ENCODE data around the gene MEGF10.

MEGF10 gene

GRCh38 chr5:127417528-127417927, 126.9 kb downstream of the MEGF10 start:
- DNase-seq = no peak

GRCh38 chr5:127418367-127418766, 127.8 kb downstream of the MEGF10 start:
- DNase-seq = no peak

- no peak for DNase-seq
Measured at GRCh38 chr5:127418974-127419682, 128.5 kb downstream of the MEGF10 start.

- DNase-seq = no peak
Measured at GRCh38 chr5:127419683-127420257, 129.2 kb downstream of the MEGF10 start.

GRCh38 chr5:127420758-127421157, 130.2 kb downstream of the MEGF10 start:
- DNase-seq = no peak

GRCh38 chr5:127421471-127421870, 130.9 kb downstream of the MEGF10 start:
- no peak for DNase-seq

GRCh38 chr5:127423173-127423798, 132.7 kb downstream of the MEGF10 start:
- DNase-seq = no peak

- DNase-seq = no peak
Measured at GRCh38 chr5:127425037-127425436, 134.4 kb downstream of the MEGF10 start.

GRCh38 chr5:127425868-127426267, 135.3 kb downstream of the MEGF10 start:
- DNase-seq = no peak

GRCh38 chr5:127426661-127427060, 136.1 kb downstream of the MEGF10 start:
- no peak for DNase-seq

- no peak for DNase-seq
Measured at GRCh38 chr5:127428276-127428675, 137.7 kb downstream of the MEGF10 start.

- no peak for DNase-seq
Measured at GRCh38 chr5:127428748-127429147, 138.2 kb downstream of the MEGF10 start.

GRCh38 chr5:127429928-127430327, 139.3 kb downstream of the MEGF10 start:
- no peak for DNase-seq

- no peak for DNase-seq
Measured at GRCh38 chr5:127430627-127431026, 140.0 kb downstream of the MEGF10 start.

- DNase-seq = no peak
Measured at GRCh38 chr5:127431977-127432585, 141.5 kb downstream of the MEGF10 start.

- no peak for DNase-seq
Measured at GRCh38 chr5:127433526-127433925, 142.9 kb downstream of the MEGF10 start.

GRCh38 chr5:127434588-127434987, 144.0 kb downstream of the MEGF10 start:
- no peak for DNase-seq

- DNase-seq = no peak
Measured at GRCh38 chr5:127435821-127436220, 145.2 kb downstream of the MEGF10 start.

GRCh38 chr5:127439644-127440043, 149.0 kb downstream of the MEGF10 start:
- no peak for DNase-seq

- no peak for DNase-seq
Measured at GRCh38 chr5:127440831-127441230, 150.2 kb downstream of the MEGF10 start.

GRCh38 chr5:127441799-127442484, 151.3 kb downstream of the MEGF10 start:
- no peak for DNase-seq

- no peak for DNase-seq
Measured at GRCh38 chr5:127444171-127444570, 153.6 kb downstream of the MEGF10 start.

GRCh38 chr5:127445328-127445727, 154.7 kb downstream of the MEGF10 start:
- no peak for DNase-seq
